Gastroesophageal sphincter (tissue), 4 donors: ENCODE results near the gene PRKD1. TPM values are rescaled to one million over a fixed set of nuclear protein-coding genes. Genes with fewer than 3 reads are reported as not detected.
"Not testable (repeated sequence)": the region's sequence is repeated elsewhere in the genome, so short reads cannot be mapped to it uniquely, and the experiment has no call there.

ENCODE experiments used
- ATAC-seq: fragments of 150-250 bp; one replicate; pipeline ENCODE4 v1.9.1; 2016; ENCODE audit warnings: mild to moderate bottlenecking, moderate library complexity
- H3K27ac ChIP-seq, 4 donors: fragments of 200-600 bp; sonication (generic) in 3 of 4; 1 replicate in 3 of 4; 2 replicates in 1 of 4; pipeline ENCODE4 v1.5.1; 2016 to 2019
- H3K27me3 ChIP-seq: fragments of 200-600 bp; sonication (generic); one replicate; pipeline ENCODE4 v1.5.1; 2019
- H3K36me3 ChIP-seq, 2 donors: fragments of 200-600 bp; sonication (generic); one replicate each; pipeline ENCODE4 v1.5.1; 2019; ENCODE audit warnings: control low read depth in 1 of 2
- H3K4me1 ChIP-seq, 3 donors: fragments of 200-600 bp; sonication (generic); 1 replicate in 2 of 3; 2 replicates in 1 of 3; pipeline ENCODE4 v1.5.1; 2016 to 2019; ENCODE audit warnings: control low read depth in 2 of 3
- H3K4me3 ChIP-seq, 2 donors: fragments of 200-600 bp; sonication (generic); one replicate each; pipeline ENCODE4 v1.5.1; 2019; ENCODE audit warnings: mild to moderate bottlenecking in 1 of 2, moderate library complexity in 1 of 2
- H3K9me3 ChIP-seq, 3 donors: fragments of 200-600 bp; sonication (generic); one replicate each; pipeline ENCODE4 v1.5.1; 2017 to 2019; ENCODE audit warnings: control low read depth in 2 of 3
- CTCF ChIP-seq, 4 experiments: fragments of 200-600 bp in 2 of 4; fragments of 450-650 bp in 2 of 4; sonication (generic) in 1 of 4; IDR thresholded peaks; one replicate each; pipeline ENCODE4 v1.5.1; 2017 to 2019; ENCODE audit warnings: antibody characterized with exemption in 4 of 4, mild to moderate bottlenecking in 2 of 4, moderate library complexity in 2 of 4
- EP300 ChIP-seq: sonication (generic); formaldehyde crosslinking; IDR thresholded peaks from one replicate; pipeline ENCODE4 v1.6.1; 2017; ENCODE audit warnings: antibody characterized with exemption, mild to moderate bottlenecking
- POLR2A ChIP-seq, 2 donors: fragments of 450-650 bp; IDR thresholded peaks; one replicate each; pipeline ENCODE4 v1.6.1; 2017; ENCODE audit warnings: antibody characterized with exemption in 2 of 2, mild to moderate bottlenecking in 2 of 2, moderate library complexity in 1 of 2
- POLR2AphosphoS5 ChIP-seq: sonication (generic); formaldehyde crosslinking; IDR thresholded peaks from one replicate; pipeline ENCODE4 v1.6.1; 2017; ENCODE audit warnings: antibody characterized with exemption
- WGBS, 2 donors: methylation state at CpG; one replicate each; pipeline ENCODE4 v1.1.5; 2018; ENCODE audit warnings: low coverage in 1 of 2; 5-methylcytosine and 5-hydroxymethylcytosine counted together
- total RNA-seq, 4 donors: library from RNA; depleted of rRNA; stranded (reverse); fragments of >200 nt; gene quantifications; one replicate each; pipeline ENCODE4 v1.1.0, GENCODE V29; 2016

Gene PRKD1
- total RNA-seq, 4 donors from 2014 or later = 11.9 to 14.3 (median 12.6) TPM

- no peaks in the 10 kb centered on the region for H3K27me3 ChIP-seq
- H3K4me1 ChIP-seq = no peaks in the 10 kb centered on the region
- 100% methylated on average over 1 of the region's 1 CpG; no CpG with 5 or more reads in 1 of the 2 donors for WGBS, 2 donors
- H3K4me3 ChIP-seq = no peak overlapping the region
- H3K36me3 ChIP-seq = no peaks in the 10 kb centered on the region
- TF ChIP-seq POLR2AphosphoS5 (no peak), EP300 (no peak), CTCF (IDR thresholded peaks at IDR 0.05) (no peak), POLR2A (IDR thresholded peaks at IDR 0.05) (no peak)
- no peaks in the 10 kb centered on the region for H3K9me3 ChIP-seq
- no peak overlapping the region for H3K27ac ChIP-seq
- no peak for ATAC-seq
Measured at GRCh38 chr14:29712601-29713000, 215.0 kb downstream of the PRKD1 start.

- WGBS, 2 donors = 76 to 80% methylated on average over 2 of the region's 2 CpGs
- Histone ChIP-seq H3K9me3 (no peaks in the 10 kb centered on the region), H3K4me3 (no peak overlapping the region), H3K4me1 (no peaks in the 10 kb centered on the region), H3K27ac (no peak overlapping the region), H3K27me3 (no peaks in the 10 kb centered on the region), H3K36me3 (no peaks in the 10 kb centered on the region)
- ATAC-seq = no peak
- no peak for TF ChIP-seq EP300
Measured at GRCh38 chr14:29710015-29710414, 217.6 kb downstream of the PRKD1 start.

- no peaks in the 10 kb centered on the region for H3K4me1 ChIP-seq
- no peaks in the 10 kb centered on the region for H3K27me3 ChIP-seq
- no peak overlapping the region for H3K4me3 ChIP-seq
- H3K9me3 ChIP-seq = no peaks in the 10 kb centered on the region
- no peaks in the 10 kb centered on the region for H3K36me3 ChIP-seq
- no peak overlapping the region for H3K27ac ChIP-seq
- TF ChIP-seq CTCF (IDR thresholded peaks at IDR 0.05) (no peak), EP300 (no peak), POLR2A (IDR thresholded peaks at IDR 0.05) (no peak), POLR2AphosphoS5 (no peak)
- ATAC-seq = no peak
Measured at GRCh38 chr14:29709490-29709889, 218.2 kb downstream of the PRKD1 start.

GRCh38 chr14:29706700-29707099, 220.9 kb downstream of the PRKD1 start:
- WGBS, 2 donors = 100% methylated on average over 1 of the region's 1 CpG
- Histone ChIP-seq H3K9me3 (no peaks in the 10 kb centered on the region), H3K4me3 (no peak overlapping the region), H3K27me3 (no peaks in the 10 kb centered on the region), H3K36me3 (no peaks in the 10 kb centered on the region), H3K27ac (no peak overlapping the region), H3K4me1 (no peaks in the 10 kb centered on the region)
- no peak for ATAC-seq
- TF ChIP-seq POLR2A (IDR thresholded peaks at IDR 0.05) (no peak), CTCF (IDR thresholded peaks at IDR 0.05) (no peak), POLR2AphosphoS5 (no peak)

- Histone ChIP-seq H3K4me1 (no peaks in the 10 kb centered on the region), H3K4me3 (no peak overlapping the region), H3K9me3 (no peaks in the 10 kb centered on the region), H3K27ac (no peak overlapping the region), H3K36me3 (no peaks in the 10 kb centered on the region), H3K27me3 (no peaks in the 10 kb centered on the region)
- ATAC-seq = no peak
- WGBS, 2 donors = 100% methylated on average over 1 of the region's 1 CpG
- TF ChIP-seq CTCF (IDR thresholded peaks at IDR 0.05) = no peak
- no peak for TF ChIP-seq POLR2A (IDR thresholded peaks at IDR 0.05)
Measured at GRCh38 chr14:29705801-29706200, 221.8 kb downstream of the PRKD1 start.

GRCh38 chr14:29689597-29689996, 238.1 kb downstream of the PRKD1 start:
- not testable (repeated sequence) for H3K4me1 ChIP-seq, H3K27ac ChIP-seq, H3K4me3 ChIP-seq, H3K9me3 ChIP-seq, ATAC-seq, H3K27me3 ChIP-seq, H3K36me3 ChIP-seq
- 80 to 95% methylated on average over 2 of the region's 2 CpGs for WGBS, 2 donors
